Astrocyte (in vitro differentiated cells and primary cell): ENCODE results near the gene TPD52L2. TPM values are rescaled to one million over a fixed set of nuclear protein-coding genes. Genes with fewer than 3 reads are reported as not detected.

Source experiments
- DNase-seq: peaks from one replicate; pipeline ENCODE4 v3.0.0-alpha.2; 2010; ENCODE audit warnings: low read depth
- FAIRE-seq: peaks from 2 replicates; lab custom pipeline; 2011; peaks lifted over from hg19 to GRCh38; lab: Jason Lieb, UNC
- H2AFZ ChIP-seq: 2 replicates; pipeline ENCODE4 v1.6.0; 2012; ENCODE audit warnings: low read depth, low read length, inconsistent platforms
- H3K27ac ChIP-seq: 2 replicates; pipeline ENCODE4 v1.5.1; 2011; ENCODE audit warnings: low read depth, low read length, inconsistent platforms
- H3K27me3 ChIP-seq: 2 replicates; pipeline ENCODE4 v1.6.0; 2011; ENCODE audit warnings: low read length, inconsistent platforms; ENCODE audit not compliant: insufficient read depth
- H3K36me3 ChIP-seq: 2 replicates; pipeline ENCODE4 v1.5.1; 2011; ENCODE audit warnings: low read length, inconsistent platforms; ENCODE audit not compliant: insufficient read depth
- H3K4me1 ChIP-seq: 2 replicates; pipeline ENCODE4 v1.5.1; 2011; ENCODE audit warnings: low read length, inconsistent platforms; ENCODE audit not compliant: insufficient read depth
- H3K4me2 ChIP-seq: 2 replicates; pipeline ENCODE4 v1.6.0; 2012; ENCODE audit warnings: low read length, inconsistent platforms
- H3K4me3 ChIP-seq: 2 replicates; pipeline ENCODE4 v1.5.1; 2011; ENCODE audit warnings: low read depth, mild to moderate bottlenecking, low read length, inconsistent platforms; ENCODE audit not compliant: insufficient read depth
- H3K79me2 ChIP-seq: 2 replicates; pipeline ENCODE4 v1.6.0; 2012; ENCODE audit warnings: mild to moderate bottlenecking, low read length, inconsistent platforms; ENCODE audit not compliant: insufficient read depth
- H3K9ac ChIP-seq: 2 replicates; pipeline ENCODE4 v1.6.0; 2012; ENCODE audit warnings: mild to moderate bottlenecking, low read length, inconsistent platforms
- H3K9me3 ChIP-seq: 2 replicates; pipeline ENCODE4 v1.5.1; 2012; ENCODE audit warnings: low read depth, mild to moderate bottlenecking, low read length, inconsistent platforms; ENCODE audit not compliant: insufficient read depth
- H4K20me1 ChIP-seq: 2 replicates; pipeline ENCODE4 v1.6.0; 2012; ENCODE audit warnings: low read length, inconsistent platforms; ENCODE audit not compliant: insufficient read depth
- H3K27ac Mint-ChIP-seq: one replicate; pipeline ENCODE4 v1.8.0; 2021; ENCODE audit warnings: mild to moderate bottlenecking, mixed read lengths; ENCODE audit not compliant: unreplicated experiment
- H3K27me3 Mint-ChIP-seq: one replicate; pipeline ENCODE4 v1.8.0; 2021; ENCODE audit warnings: low read depth, mixed read lengths; ENCODE audit not compliant: unreplicated experiment
- H3K36me3 Mint-ChIP-seq: one replicate; pipeline ENCODE4 v1.8.0; 2021; ENCODE audit warnings: low read depth, mixed read lengths; ENCODE audit not compliant: unreplicated experiment
- H3K4me1 Mint-ChIP-seq: one replicate; pipeline ENCODE4 v1.8.0; 2021; ENCODE audit warnings: low read depth, mixed read lengths; ENCODE audit not compliant: unreplicated experiment
- H3K4me3 Mint-ChIP-seq: one replicate; pipeline ENCODE4 v1.8.0; 2021; ENCODE audit warnings: mild to moderate bottlenecking, moderate library complexity, mixed read lengths; ENCODE audit not compliant: unreplicated experiment
- H3K9me3 Mint-ChIP-seq: one replicate; pipeline ENCODE4 v1.8.0; 2021; ENCODE audit warnings: mild to moderate bottlenecking, mixed read lengths; ENCODE audit not compliant: unreplicated experiment
- EZH2 ChIP-seq: IDR thresholded peaks from 2 replicates; pipeline ENCODE4 v1.6.1; 2012; ENCODE audit warnings: mild to moderate bottlenecking, low read length, inconsistent platforms; ENCODE audit not compliant: insufficient read depth
- total RNA-seq: library from RNA; stranded (reverse); gene quantifications from 2 replicates; pipeline ENCODE4 v1.2.1, GENCODE V29; 2021
- TF ChIP-seq, protein P1 (sequence below): IDR thresholded peaks from 2 replicates; pipeline ENCODE4 v1.5.1; 2011; ENCODE audit warnings: low read depth, mild to moderate bottlenecking, inconsistent platforms, low read length, moderate library complexity; ENCODE audit not compliant: insufficient read depth

Gene TPD52L2
- total RNA-seq, 1 donor from 2014 or later, result 145 TPM

DNA sequence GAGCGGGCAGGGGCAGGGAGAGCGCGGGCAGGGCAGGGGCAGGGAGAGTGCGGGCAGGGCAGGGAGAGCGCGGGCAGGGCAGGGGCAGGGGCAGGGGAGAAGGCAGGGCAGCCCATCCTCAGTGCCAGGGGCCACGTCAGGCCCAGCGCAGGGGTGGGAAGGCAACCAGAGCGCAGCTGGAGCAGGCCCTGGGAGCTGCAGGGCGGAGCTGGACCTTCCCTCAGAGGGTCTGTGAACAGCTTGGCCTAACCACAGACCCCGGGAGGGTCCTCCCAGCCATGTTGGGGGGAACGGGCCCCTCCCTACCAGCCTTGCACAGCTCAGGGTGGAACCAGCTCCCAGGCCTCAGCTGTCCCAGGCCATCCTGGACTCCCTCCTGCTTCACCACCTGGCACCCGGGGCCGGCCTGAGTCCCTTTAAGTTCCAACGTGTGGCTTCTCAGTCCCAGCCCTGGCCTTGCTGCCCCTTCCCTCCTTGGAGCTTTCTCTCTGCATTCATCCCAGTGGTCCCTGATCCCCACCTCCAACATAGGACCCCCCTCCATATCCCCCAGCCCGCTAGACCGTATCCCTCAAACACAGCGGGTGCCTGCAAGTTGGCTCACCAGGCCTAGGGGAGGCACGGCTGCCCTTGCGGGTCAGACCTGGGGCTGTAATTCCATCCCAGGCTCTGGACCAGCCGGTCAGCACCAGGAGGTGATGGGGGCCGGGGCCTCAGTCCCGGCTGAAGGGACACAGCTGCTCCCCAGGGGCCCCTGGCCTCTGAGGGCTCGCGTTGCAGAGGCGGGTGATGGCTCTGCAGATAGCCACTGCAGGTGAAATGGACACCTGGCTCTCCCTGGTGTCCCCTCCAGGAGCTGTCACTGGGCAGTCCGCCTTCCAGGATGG lies 28.4 kb upstream of the TPD52L2 start:
- no peak for TF ChIP-seq EZH2
- TF ChIP-seq, protein P1, sequence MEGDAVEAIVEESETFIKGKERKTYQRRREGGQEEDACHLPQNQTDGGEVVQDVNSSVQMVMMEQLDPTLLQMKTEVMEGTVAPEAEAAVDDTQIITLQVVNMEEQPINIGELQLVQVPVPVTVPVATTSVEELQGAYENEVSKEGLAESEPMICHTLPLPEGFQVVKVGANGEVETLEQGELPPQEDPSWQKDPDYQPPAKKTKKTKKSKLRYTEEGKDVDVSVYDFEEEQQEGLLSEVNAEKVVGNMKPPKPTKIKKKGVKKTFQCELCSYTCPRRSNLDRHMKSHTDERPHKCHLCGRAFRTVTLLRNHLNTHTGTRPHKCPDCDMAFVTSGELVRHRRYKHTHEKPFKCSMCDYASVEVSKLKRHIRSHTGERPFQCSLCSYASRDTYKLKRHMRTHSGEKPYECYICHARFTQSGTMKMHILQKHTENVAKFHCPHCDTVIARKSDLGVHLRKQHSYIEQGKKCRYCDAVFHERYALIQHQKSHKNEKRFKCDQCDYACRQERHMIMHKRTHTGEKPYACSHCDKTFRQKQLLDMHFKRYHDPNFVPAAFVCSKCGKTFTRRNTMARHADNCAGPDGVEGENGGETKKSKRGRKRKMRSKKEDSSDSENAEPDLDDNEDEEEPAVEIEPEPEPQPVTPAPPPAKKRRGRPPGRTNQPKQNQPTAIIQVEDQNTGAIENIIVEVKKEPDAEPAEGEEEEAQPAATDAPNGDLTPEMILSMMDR, result no peak
- no peak overlapping the region for H3K4me2 ChIP-seq
- H4K20me1 ChIP-seq, result no peaks in the 10 kb centered on the region

DNA sequence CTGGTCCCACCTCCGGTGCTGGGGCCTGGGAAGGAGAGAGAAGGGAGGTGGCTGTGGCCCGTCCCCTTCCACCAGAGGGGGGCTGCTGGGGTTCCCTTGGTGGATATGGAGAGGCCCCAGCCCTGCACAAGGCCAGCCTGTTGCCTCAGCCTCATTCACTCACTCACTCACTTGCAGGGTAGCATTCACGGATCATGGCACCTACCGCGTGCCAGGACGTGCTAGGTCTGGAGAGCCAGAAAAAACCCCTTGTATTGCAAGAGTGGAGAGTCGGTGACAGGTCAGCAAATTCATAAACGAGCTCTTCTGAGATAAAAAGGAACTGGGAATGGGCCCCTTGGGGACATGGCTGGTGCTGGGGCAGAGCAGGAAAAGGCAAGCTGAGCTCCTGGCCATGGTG lies 27.6 kb upstream of the TPD52L2 start:
- no peaks in the 10 kb centered on the region for H3K9me3 ChIP-seq
- H3K27ac ChIP-seq, result no peak overlapping the region
- no peak overlapping the region for H3K4me3 ChIP-seq
- no peaks in the 10 kb centered on the region for H3K27me3 ChIP-seq
- TF ChIP-seq, protein P1, result no peak
- no peak for TF ChIP-seq EZH2
- Mint-ChIP-seq H3K4me3 (no peak overlapping the region), H3K36me3 (no peaks in the 10 kb centered on the region), H3K4me1 (peaks cover 11% of the 10 kb centered on the region), H3K27me3 (peaks cover 3% of the 10 kb centered on the region), H3K27ac (no peak overlapping the region), H3K9me3 (no peaks in the 10 kb centered on the region)
- no peaks in the 10 kb centered on the region for H3K79me2 ChIP-seq
- DNase-seq (no peak), FAIRE-seq (no peak)
- no peaks in the 10 kb centered on the region for H3K36me3 ChIP-seq
- H3K4me1 ChIP-seq, result peaks cover 20% of the 10 kb centered on the region
- H2AFZ ChIP-seq, result no peak overlapping the region
- no peak overlapping the region for H3K4me2 ChIP-seq
- no peaks in the 10 kb centered on the region for H4K20me1 ChIP-seq
- H3K9ac ChIP-seq, result no peak overlapping the region

More for the DNA sequence above, 28.4 kb upstream of the TPD52L2 start:
- no peak overlapping the region for H2AFZ ChIP-seq
- no peak overlapping the region for H3K4me3 ChIP-seq
- no peaks in the 10 kb centered on the region for H3K9me3 ChIP-seq
- H3K9me3 Mint-ChIP-seq, result no peaks in the 10 kb centered on the region
- H3K79me2 ChIP-seq, result no peaks in the 10 kb centered on the region
- H3K4me1 Mint-ChIP-seq, result peaks cover 11% of the 10 kb centered on the region
- H3K9ac ChIP-seq, result no peak overlapping the region
- FAIRE-seq, result no peak
- no peak overlapping the region for H3K27ac ChIP-seq
- H3K36me3 Mint-ChIP-seq, result no peaks in the 10 kb centered on the region
- no peaks in the 10 kb centered on the region for H3K27me3 Mint-ChIP-seq
- no peak overlapping the region for H3K4me3 Mint-ChIP-seq
- H3K4me1 ChIP-seq, result peaks cover 20% of the 10 kb centered on the region
- H3K36me3 ChIP-seq, result no peaks in the 10 kb centered on the region
- no peak for DNase-seq
- no peak overlapping the region for H3K27ac Mint-ChIP-seq
- H3K27me3 ChIP-seq, result no peaks in the 10 kb centered on the region

DNA sequence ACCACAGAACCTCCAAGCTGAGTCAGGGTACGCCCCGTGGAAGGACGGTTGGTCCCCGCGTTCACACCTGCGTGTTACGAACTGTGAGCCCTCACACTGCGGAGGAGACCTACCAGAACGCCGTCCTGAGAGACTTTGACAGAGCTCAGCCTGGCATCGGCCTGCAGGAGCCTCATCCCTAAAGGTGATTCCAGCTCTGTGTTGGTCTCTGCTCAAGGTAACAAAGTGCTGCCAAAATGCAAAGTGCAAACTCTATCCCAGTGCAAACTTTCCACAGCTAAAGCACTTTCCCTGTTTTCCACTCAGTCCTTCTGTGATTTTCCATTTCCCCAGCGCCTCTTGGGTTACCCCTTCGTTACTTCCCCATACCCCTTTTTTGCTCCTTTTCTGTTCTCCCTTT lies 25.4 kb upstream of the TPD52L2 start:
- Histone ChIP-seq H3K27me3 (no peaks in the 10 kb centered on the region), H3K79me2 (no peaks in the 10 kb centered on the region), H4K20me1 (no peaks in the 10 kb centered on the region), H3K4me2 (no peak overlapping the region), H3K36me3 (no peaks in the 10 kb centered on the region), H3K27ac (no peak overlapping the region), H3K9ac (no peak overlapping the region), H3K9me3 (no peaks in the 10 kb centered on the region), H3K4me1 (peaks cover 8% of the 10 kb centered on the region), H2AFZ (no peak overlapping the region), H3K4me3 (no peak overlapping the region)
- Mint-ChIP-seq H3K9me3 (no peaks in the 10 kb centered on the region), H3K27ac (no peak overlapping the region), H3K4me3 (no peak overlapping the region), H3K27me3 (peaks cover 13% of the 10 kb centered on the region), H3K4me1 (peaks cover 3% of the 10 kb centered on the region), H3K36me3 (no peaks in the 10 kb centered on the region)
- FAIRE-seq (no peak), DNase-seq (no peak)
- no peak for TF ChIP-seq EZH2
- TF ChIP-seq, protein P1, result no peak
